Measurements from ENCODE around the gene ARHGDIG.

- TF ChIP-seq CTCF (IDR thresholded peaks at IDR 0.05; ENCODE audit: insufficient read depth, low read depth, low read length) (no peak), EZH2 (IDR thresholded peaks at IDR 0.05; ENCODE audit: insufficient read depth, low read length) (no peak)
These were observed 37.2 kb downstream of the ARHGDIG start for GRCh38 chr16:317583-317982.
